Neural cell (in vitro differentiated cells): Measurements from ENCODE around the gene RYR2. TPM values are rescaled to one million over a fixed set of nuclear protein-coding genes. Genes with fewer than 3 reads are reported as not detected.

Source experiments
- H2AFZ ChIP-seq: fragments of 200-600, 300-800 bp; sonication (generic), shearing (Covaris generic); 2 replicates; pipeline ENCODE4 v1.6.0; 2014; ENCODE audit warnings: low read depth, mild to moderate bottlenecking, antibody characterized with exemption, low read length, moderate library complexity
- H3F3A ChIP-seq: fragments of 200-600 bp; shearing (Covaris generic); 2 replicates; pipeline ENCODE4 v1.6.1; 2016; ENCODE audit warnings: mild to moderate bottlenecking, moderate library complexity, mixed read lengths, antibody characterized with exemption, low read length; ENCODE audit not compliant: insufficient read depth, poor library complexity, severe bottlenecking
- H3K27ac ChIP-seq: fragments of 200-600, 300-800 bp; sonication (generic), shearing (Covaris generic); 2 replicates; pipeline ENCODE4 v1.5.1; 2014; ENCODE audit warnings: mild to moderate bottlenecking, low read length, moderate library complexity
- H3K27me3 ChIP-seq: fragments of 300-800, 200-600 bp; sonication (generic), shearing (Covaris generic); 2 replicates; pipeline ENCODE4 v1.6.0; 2014; ENCODE audit warnings: mild to moderate bottlenecking, low read depth, low read length, moderate library complexity; ENCODE audit not compliant: insufficient read depth
- H3K36me3 ChIP-seq: fragments of 300-800, 200-600 bp; sonication (generic), shearing (Covaris generic); 2 replicates; pipeline ENCODE4 v1.5.1; 2014; ENCODE audit warnings: mild to moderate bottlenecking, antibody characterized with exemption, low read length, moderate library complexity; ENCODE audit not compliant: insufficient read depth
- H3K4me2 ChIP-seq: fragments of 300-800, 200-600 bp; sonication (generic), shearing (Covaris generic); 2 replicates; pipeline ENCODE4 v1.6.0; 2014; ENCODE audit warnings: mild to moderate bottlenecking, low read length
- H3K4me3 ChIP-seq: fragments of 300-800, 200-600 bp; sonication (generic), shearing (Covaris generic); 2 replicates; pipeline ENCODE4 v1.5.1; 2014; ENCODE audit warnings: mild to moderate bottlenecking, low read length, moderate library complexity
- H3K79me2 ChIP-seq: fragments of 200-600 bp; shearing (Covaris generic); replicated peaks from 2 replicates; pipeline ENCODE4 v1.6.0; 2014; ENCODE audit warnings: mild to moderate bottlenecking, low read length, moderate library complexity; ENCODE audit not compliant: insufficient read depth
- H3K9ac ChIP-seq: fragments of 300-800, 200-600 bp; sonication (generic), shearing (Covaris generic); 2 replicates; pipeline ENCODE4 v1.6.1; 2016; ENCODE audit warnings: mild to moderate bottlenecking, low read length, mixed read lengths
- H3K9me2 ChIP-seq: fragments of 200-600 bp; shearing (Covaris generic); 2 replicates; pipeline ENCODE4 v1.6.1; 2016; ENCODE audit warnings: mild to moderate bottlenecking, low read length, mixed read lengths; ENCODE audit not compliant: insufficient read depth
- H3K9me3 ChIP-seq: fragments of 200-600, 300-800 bp; sonication (generic), shearing (Covaris generic); 2 replicates; pipeline ENCODE4 v1.6.1; 2016; ENCODE audit warnings: mild to moderate bottlenecking, mixed run types, low read length, moderate library complexity, mixed read lengths
- H4K20me1 ChIP-seq: fragments of 200-600 bp; shearing (Covaris generic); 2 replicates; pipeline ENCODE4 v1.6.1; 2016; ENCODE audit warnings: mild to moderate bottlenecking, mixed run types; ENCODE audit not compliant: insufficient read depth
- EP300 ChIP-seq: fragments of 450-650 bp; conservative IDR thresholded peaks from 2 replicates; pipeline ENCODE4 v1.6.1; 2014; ENCODE audit warnings: antibody characterized with exemption, mild to moderate bottlenecking, moderate library complexity; ENCODE audit not compliant: poor library complexity, severe bottlenecking
- EZH2 ChIP-seq: fragments of 200-600, 300-800 bp; shearing (Covaris generic), sonication (generic); IDR thresholded peaks from 2 replicates; pipeline ENCODE4 v1.6.1; 2014; ENCODE audit warnings: antibody characterized with exemption, low read length, borderline replicate concordance, mild to moderate bottlenecking; ENCODE audit not compliant: insufficient read depth, poor library complexity, severe bottlenecking
- MXI1 ChIP-seq: fragments of 450-650 bp; conservative IDR thresholded peaks from 2 replicates; pipeline ENCODE4 v1.6.1; 2014; ENCODE audit warnings: antibody characterized with exemption, mild to moderate bottlenecking; ENCODE audit not compliant: poor library complexity, severe bottlenecking
- POLR2AphosphoS5 ChIP-seq: IDR thresholded peaks from 2 replicates; pipeline ENCODE4 v1.6.1; 2012
- RAD21 ChIP-seq: fragments of 450-650 bp; conservative IDR thresholded peaks from 2 replicates; pipeline ENCODE4 v1.6.1; 2014; ENCODE audit warnings: antibody characterized with exemption, mild to moderate bottlenecking, moderate library complexity
- REST ChIP-seq: IDR thresholded peaks from 2 replicates; pipeline ENCODE4 v1.6.1; 2012; ENCODE audit warnings: borderline replicate concordance
- SMC3 ChIP-seq: fragments of 450-650 bp; conservative IDR thresholded peaks from 2 replicates; pipeline ENCODE4 v1.6.1; 2014; ENCODE audit warnings: antibody characterized with exemption, mild to moderate bottlenecking, moderate library complexity; ENCODE audit not compliant: poor library complexity
- TAF1 ChIP-seq: IDR thresholded peaks from 2 replicates; pipeline ENCODE4 v1.6.1; 2012; ENCODE audit warnings: low read depth
- polyA plus RNA-seq: library from polyadenylated mRNA; depleted of rRNA; stranded (reverse); fragments of >200 nt; gene quantifications from 2 replicates; pipeline ENCODE4 v1.2.3, GENCODE V29; 2014
- TF ChIP-seq, protein P1 (sequence below): fragments of 450-650 bp; IDR thresholded peaks from 2 replicates; pipeline ENCODE4 v1.5.1; 2014; ENCODE audit warnings: antibody characterized with exemption, mild to moderate bottlenecking, moderate library complexity; ENCODE audit not compliant: poor library complexity, severe bottlenecking

The RYR2 gene
- polyA plus RNA-seq, 1 donor from 2014 or later = 3.8 TPM

GRCh38 chr1:237033061-237033460 lies 8.9 kb upstream of the RYR2 start:
- no peaks in the 10 kb centered on the region for H3K79me2 ChIP-seq
- no peaks in the 10 kb centered on the region for H4K20me1 ChIP-seq
- TF ChIP-seq SMC3 (no peak), POLR2AphosphoS5 (no peak), REST (no peak), EP300 (no peak), TAF1 (no peak), MXI1 (no peak), EZH2 (no peak), RAD21 (no peak)
- TF ChIP-seq, protein P1, sequence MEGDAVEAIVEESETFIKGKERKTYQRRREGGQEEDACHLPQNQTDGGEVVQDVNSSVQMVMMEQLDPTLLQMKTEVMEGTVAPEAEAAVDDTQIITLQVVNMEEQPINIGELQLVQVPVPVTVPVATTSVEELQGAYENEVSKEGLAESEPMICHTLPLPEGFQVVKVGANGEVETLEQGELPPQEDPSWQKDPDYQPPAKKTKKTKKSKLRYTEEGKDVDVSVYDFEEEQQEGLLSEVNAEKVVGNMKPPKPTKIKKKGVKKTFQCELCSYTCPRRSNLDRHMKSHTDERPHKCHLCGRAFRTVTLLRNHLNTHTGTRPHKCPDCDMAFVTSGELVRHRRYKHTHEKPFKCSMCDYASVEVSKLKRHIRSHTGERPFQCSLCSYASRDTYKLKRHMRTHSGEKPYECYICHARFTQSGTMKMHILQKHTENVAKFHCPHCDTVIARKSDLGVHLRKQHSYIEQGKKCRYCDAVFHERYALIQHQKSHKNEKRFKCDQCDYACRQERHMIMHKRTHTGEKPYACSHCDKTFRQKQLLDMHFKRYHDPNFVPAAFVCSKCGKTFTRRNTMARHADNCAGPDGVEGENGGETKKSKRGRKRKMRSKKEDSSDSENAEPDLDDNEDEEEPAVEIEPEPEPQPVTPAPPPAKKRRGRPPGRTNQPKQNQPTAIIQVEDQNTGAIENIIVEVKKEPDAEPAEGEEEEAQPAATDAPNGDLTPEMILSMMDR = no peak
- no peak overlapping the region for H2AFZ ChIP-seq
- H3K27me3 ChIP-seq = no peaks in the 10 kb centered on the region
- H3K9ac ChIP-seq = no peak overlapping the region
- no peak overlapping the region for H3K4me3 ChIP-seq
- no peak overlapping the region for H3K4me2 ChIP-seq
- H3K27ac ChIP-seq = no peak overlapping the region
- no peaks in the 10 kb centered on the region for H3K9me2 ChIP-seq
- H3K36me3 ChIP-seq = no peaks in the 10 kb centered on the region
- no peaks in the 10 kb centered on the region for H3K9me3 ChIP-seq
- no peaks in the 10 kb centered on the region for H3F3A ChIP-seq

DNA sequence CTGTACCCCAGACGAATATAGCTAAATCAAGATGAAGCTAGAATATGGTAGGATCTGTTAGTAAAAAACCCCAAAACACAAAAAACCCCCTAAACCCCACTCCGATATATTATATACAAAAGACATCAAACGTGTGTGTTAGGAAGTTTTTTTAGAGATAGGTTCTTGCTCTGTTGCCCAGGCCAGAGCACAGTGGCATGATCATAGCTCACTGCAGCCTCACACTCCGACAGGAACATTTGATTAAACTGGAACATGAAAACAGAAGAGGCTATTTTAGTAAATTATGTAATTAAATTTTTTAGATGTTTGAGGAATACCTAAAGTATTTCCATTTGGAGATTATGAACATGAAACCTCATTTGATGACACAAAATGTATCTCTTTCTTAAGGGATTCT lies 8.2 kb upstream of the RYR2 start:
- no peaks in the 10 kb centered on the region for H3K36me3 ChIP-seq
- H3K4me3 ChIP-seq = no peak overlapping the region
- no peak overlapping the region for H3K4me2 ChIP-seq
- no peaks in the 10 kb centered on the region for H3K9me2 ChIP-seq
- H3F3A ChIP-seq = no peaks in the 10 kb centered on the region
- H2AFZ ChIP-seq = no peak overlapping the region
- H3K27ac ChIP-seq = no peak overlapping the region
- no peaks in the 10 kb centered on the region for H3K27me3 ChIP-seq
- no peaks in the 10 kb centered on the region for H3K9me3 ChIP-seq
- H3K9ac ChIP-seq = no peak overlapping the region
- TF ChIP-seq RAD21 (no peak), POLR2AphosphoS5 (no peak), TAF1 (no peak), SMC3 (no peak)
- TF ChIP-seq, protein P1 = no peak
- no peaks in the 10 kb centered on the region for H4K20me1 ChIP-seq
- no peaks in the 10 kb centered on the region for H3K79me2 ChIP-seq
